GM12878 (cell line): ENCODE data around the gene MRPL2. TPM values are rescaled to one million over a fixed set of nuclear protein-coding genes. Genes with fewer than 3 reads are reported as not detected.

Experiments used
- ATF7 ChIP-seq: fragments of 450-650 bp; IDR thresholded peaks from 2 replicates; pipeline ENCODE4 v1.6.1; 2016; ENCODE audit warnings: low read depth, mild to moderate bottlenecking
- BCL11A ChIP-seq: IDR thresholded peaks from 2 replicates; pipeline ENCODE4 v1.6.1; 2011; ENCODE audit warnings: low read depth, low read length
- BCL3 ChIP-seq: IDR thresholded peaks from 2 replicates; pipeline ENCODE4 v1.6.1; 2011; ENCODE audit warnings: borderline replicate concordance, low read depth, mild to moderate bottlenecking, moderate library complexity, low read length; ENCODE audit not compliant: insufficient read depth, poor library complexity, severe bottlenecking
- CBX5 ChIP-seq: sonication (generic); IDR thresholded peaks from 2 replicates; pipeline ENCODE4 v1.6.1; 2016; ENCODE audit warnings: low read depth, moderate library complexity, mild to moderate bottlenecking, inconsistent platforms
- DPF2 ChIP-seq: fragments of 450-650 bp; IDR thresholded peaks from 2 replicates; pipeline ENCODE4 v1.6.1; 2017; ENCODE audit warnings: mild to moderate bottlenecking
- EGR1 ChIP-seq, 2 experiments: IDR thresholded peaks; 1 replicate in 1 of 2; 2 replicates in 1 of 2; pipeline ENCODE4 v1.6.1; 2011 to 2012; ENCODE audit warnings: low read depth in 2 of 2, low read length in 2 of 2, borderline replicate concordance in 1 of 2, mild to moderate bottlenecking in 1 of 2, moderate library complexity in 1 of 2
- IKZF2 ChIP-seq, 2 experiments: fragments of 450-650 bp; IDR thresholded peaks; 2 replicates each; pipeline ENCODE4 v1.6.1; 2017; ENCODE audit warnings: mild to moderate bottlenecking in 2 of 2, moderate library complexity in 2 of 2
- JUNB ChIP-seq: IDR thresholded peaks from 2 replicates; pipeline ENCODE4 v1.6.1; 2016; ENCODE audit warnings: antibody characterized with exemption, mild to moderate bottlenecking
- KLF5 ChIP-seq: fragments of 450-650 bp; IDR thresholded peaks from 2 replicates; pipeline ENCODE4 v1.6.1; 2014; ENCODE audit warnings: mild to moderate bottlenecking; ENCODE audit not compliant: partially characterized antibody
- LARP7 ChIP-seq: fragments of 450-650 bp; IDR thresholded peaks from 2 replicates; pipeline ENCODE4 v1.6.1; 2017; ENCODE audit warnings: mild to moderate bottlenecking
- NFYB ChIP-seq: IDR thresholded peaks from 2 replicates; pipeline ENCODE4 v1.6.1; 2011; ENCODE audit warnings: low read depth, mild to moderate bottlenecking, low read length, improper control_type of control experiment, moderate library complexity; ENCODE audit not compliant: insufficient read depth
- PKNOX1 ChIP-seq: fragments of 450-650 bp; IDR thresholded peaks from 2 replicates; pipeline ENCODE4 v1.6.1; 2016; ENCODE audit warnings: mild to moderate bottlenecking
- POLR2AphosphoS2 ChIP-seq: IDR thresholded peaks from 2 replicates; pipeline ENCODE4 v1.6.1; 2011; ENCODE audit warnings: low read depth, mild to moderate bottlenecking, low read length, improper control_type of control experiment, moderate library complexity
- RELB ChIP-seq: fragments of 450-650 bp; IDR thresholded peaks from 2 replicates; pipeline ENCODE4 v1.6.1; 2017; ENCODE audit warnings: low read depth, mild to moderate bottlenecking, moderate library complexity
- SIN3A ChIP-seq: IDR thresholded peaks from 2 replicates; pipeline ENCODE4 v1.6.1; 2012; ENCODE audit warnings: low read depth, low read length, improper control_type of control experiment
- SREBF2 ChIP-seq: IDR thresholded peaks from 2 replicates; pipeline ENCODE4 v1.6.1; 2012; ENCODE audit warnings: mild to moderate bottlenecking, low read length
- STAT3 ChIP-seq: IDR thresholded peaks from 2 replicates; pipeline ENCODE4 v1.6.1; 2011; ENCODE audit warnings: low read depth, low read length, improper control_type of control experiment
- TBL1XR1 ChIP-seq: IDR thresholded peaks from 2 replicates; pipeline ENCODE4 v1.6.1; 2012; ENCODE audit warnings: low read depth, low read length, improper control_type of control experiment
- TCF12 ChIP-seq: IDR thresholded peaks from 2 replicates; pipeline ENCODE4 v1.6.1; 2011; ENCODE audit warnings: low read depth, mild to moderate bottlenecking, low read length
- ZBTB11 ChIP-seq: fragments of 450-650 bp; formaldehyde crosslinking; IDR thresholded peaks from 2 replicates; pipeline ENCODE4 v1.5.0; 2022; ENCODE audit warnings: mild to moderate bottlenecking, missing genetic modification characterization
- ZNF24 ChIP-seq: fragments of 450-650 bp; IDR thresholded peaks from 2 replicates; pipeline ENCODE4 v1.6.1; 2017; ENCODE audit warnings: antibody characterized with exemption, mild to moderate bottlenecking
- polyA plus RNA-seq, 11 experiments: library from polyadenylated mRNA; depleted of rRNA in 4 of 11; unstranded in 6 of 11; stranded (reverse) in 5 of 11; fragments of >200 nt; fragmentation: Nextera tagmentation in 4 of 11; fragmentation: Illumina TruSeq in 1 of 11; extraction: Ambion mirVana in 4 of 11; extraction: Trizol in 1 of 11; gene quantifications; 1 replicate in 1 of 11; 2 replicates in 10 of 11; pipeline versions ENCODE4 v1.2.1 to v1.2.3, GENCODE V29; 2011 to 2016; ENCODE audit warnings: inconsistent platforms in 2 of 11, missing spikeins in 2 of 11, low read depth in 1 of 11
- total RNA-seq, 4 experiments: library from RNA; depleted of rRNA in 3 of 4; stranded (reverse); fragments of >200 nt in 3 of 4; fragmentation: Illumina TruSeq in 1 of 4; extraction: Trizol in 1 of 4; gene quantifications; 2 replicates each; pipeline versions ENCODE4 v1.2.1 to v1.2.3, GENCODE V29; 2013 to 2021

Gene MRPL2
- total and polyA plus RNA-seq, 10 of the 15 experiments (the other 5 are each of a cell fraction or from before 2014, with no cell fraction given): 29.7 to 125 (median 50.2) TPM

DNA sequence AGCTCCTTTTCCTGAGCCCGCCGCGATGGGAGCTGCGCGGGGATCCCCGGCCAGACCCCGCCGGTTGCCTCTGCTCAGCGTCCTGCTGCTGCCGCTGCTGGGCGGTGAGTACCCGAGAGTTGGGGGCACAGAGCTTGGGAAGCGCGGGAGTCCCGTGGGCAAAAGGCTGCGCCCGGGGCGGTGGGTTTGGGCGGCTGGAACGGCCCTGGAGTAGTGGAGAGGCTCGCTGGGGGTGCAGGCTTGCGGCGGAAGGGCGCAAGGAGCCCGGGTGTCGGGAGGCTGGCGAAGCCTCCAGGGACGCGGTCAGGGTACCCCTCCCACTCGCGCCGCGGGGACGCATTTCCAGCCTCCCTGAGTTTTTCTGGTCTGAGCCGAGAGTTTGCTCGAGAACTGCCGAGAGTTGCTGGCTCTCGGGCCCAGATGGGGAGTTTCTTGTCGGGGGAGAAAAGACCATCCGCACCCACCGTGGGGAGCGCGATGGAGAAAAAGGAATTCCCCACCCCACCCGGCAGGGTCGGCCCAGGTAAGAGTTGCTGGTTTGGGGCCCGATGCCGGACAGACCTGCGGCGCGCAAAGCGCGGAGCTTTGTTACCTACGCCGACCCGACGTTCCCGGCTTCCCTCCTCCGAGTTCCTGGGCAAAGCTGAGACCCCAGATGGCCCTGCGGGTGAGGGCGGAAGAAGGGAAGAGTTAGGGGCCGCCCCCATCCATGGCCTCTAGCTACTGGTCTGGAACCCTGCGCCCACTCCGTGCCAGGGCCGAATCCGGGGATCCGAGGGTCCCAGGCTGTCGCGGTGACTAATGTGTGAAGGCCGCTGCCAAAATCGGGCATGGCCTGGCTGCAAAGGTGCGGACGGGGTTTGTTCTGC is 17.5 kb upstream of the MRPL2 start (continued):
- TF ChIP-seq DPF2 (no peak), TBL1XR1 (no peak), ZBTB11 (no peak), POLR2AphosphoS2 (no peak), EGR1 (IDR thresholded peaks at IDR 0.05; ENCODE audit: borderline replicate concordance in 1 of 2, low read depth in 2 of 2, low read length in 2 of 2) (no peak), KLF5 (no peak), IKZF2 (IDR thresholded peaks at IDR 0.05) (0 out of 4 replicates have a peak, but pooled peaks of 1 of the 2 experiments have one; percentile 19), SREBF2 (no peak), LARP7 (peak; percentile 40; the same call in 1 of the 2 replicates), ZNF24 (no peak), STAT3 (no peak), SIN3A (no peak), BCL3 (no peak), BCL11A (no peak), NFYB (no peak), TCF12 (no peak), PKNOX1 (no peak), ATF7 (no peak), JUNB (no peak), CBX5 (no peak), RELB (no peak)
